ENCODE data around the gene NFXL1.

The NFXL1 gene

DNA sequence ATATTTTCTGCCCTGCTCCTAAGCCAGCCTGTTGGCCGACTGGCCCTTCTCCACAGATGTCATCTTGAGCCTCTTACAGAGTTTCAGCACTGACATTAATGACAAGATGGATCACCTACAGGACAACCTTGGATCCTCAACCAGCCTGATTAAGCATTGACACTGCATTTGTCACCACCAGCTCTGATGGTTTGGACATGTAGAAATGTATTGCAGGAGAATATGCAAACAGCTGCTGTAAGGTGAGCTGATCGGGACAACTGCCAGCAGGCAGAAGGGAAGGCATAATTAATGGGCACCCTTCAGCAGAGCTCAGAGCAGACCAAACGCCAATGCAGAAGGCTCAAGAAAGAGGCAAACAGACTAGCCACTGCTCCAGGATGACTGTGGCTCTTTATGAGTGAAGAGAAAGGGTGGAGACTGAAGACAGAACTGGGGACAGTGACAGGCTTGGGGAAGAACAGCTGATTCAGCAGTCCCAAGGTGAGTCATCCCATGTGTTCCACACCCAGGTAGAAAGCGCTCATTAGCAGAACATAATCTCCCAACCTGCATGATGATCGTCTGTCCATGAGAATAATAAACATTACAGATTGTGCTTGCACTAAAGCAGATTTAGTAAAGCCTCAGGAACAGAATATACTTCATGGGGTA, 83.2 kb downstream of the NFXL1 start:
- Histone ChIP-seq H3K9me3 (ENCODE audit: control insufficient read depth, low read length) (peaks cover 10% of the 10 kb centered on the region), H3K27me3 (replicated peaks; ENCODE audit: control insufficient read depth, insufficient read depth, low read length) (peaks cover 15% of the 10 kb centered on the region), H3K9ac (ENCODE audit: low read length) (no peak overlapping the region), H3K4me3 (ENCODE audit: low read length) (no peak overlapping the region), H3K4me1 (ENCODE audit: control insufficient read depth, insufficient read depth, low read length) (peaks cover 4% of the 10 kb centered on the region), H3K36me3 (ENCODE audit: control insufficient read depth, insufficient read depth, low read length, severe bottlenecking) (no peaks in the 10 kb centered on the region)
- no peak for DNase-seq (ENCODE audit: low read depth)

DNA sequence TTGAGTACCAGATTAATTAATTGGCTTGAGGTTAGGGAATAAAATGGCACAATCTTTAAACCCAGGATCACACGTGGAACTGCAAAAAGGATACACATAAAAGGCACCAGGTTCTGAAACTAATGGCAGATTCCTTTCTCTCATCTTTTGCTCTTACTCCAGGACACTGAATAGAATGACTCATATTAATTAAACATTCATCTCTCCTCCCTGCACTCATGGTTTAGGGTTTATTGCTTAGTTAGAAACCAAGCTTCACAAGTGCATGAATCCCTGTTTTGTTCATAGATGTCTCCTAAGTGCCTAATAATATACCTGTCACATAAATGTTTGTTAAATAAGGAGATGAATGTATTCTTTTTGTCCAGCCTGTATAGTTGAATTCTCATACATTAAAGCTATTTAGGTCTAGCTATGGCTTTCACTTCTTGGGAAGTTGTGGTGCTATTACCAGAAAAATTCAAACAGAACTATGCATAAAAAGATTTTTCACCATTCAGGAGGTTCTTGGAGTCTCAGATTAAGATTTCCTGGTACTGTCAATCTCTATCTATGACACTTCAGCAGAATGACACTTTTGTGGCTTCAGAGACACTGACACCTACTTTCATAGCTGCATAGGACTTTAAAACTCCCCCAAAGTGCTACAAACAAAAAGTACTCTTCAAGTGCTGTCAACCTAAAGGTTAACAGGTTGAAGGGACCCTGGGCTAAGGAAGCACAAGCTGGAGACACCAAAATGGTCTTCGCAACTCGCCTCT, 83.9 kb downstream of the NFXL1 start:
- DNase-seq (ENCODE audit: low read depth), result no peak

DNA sequence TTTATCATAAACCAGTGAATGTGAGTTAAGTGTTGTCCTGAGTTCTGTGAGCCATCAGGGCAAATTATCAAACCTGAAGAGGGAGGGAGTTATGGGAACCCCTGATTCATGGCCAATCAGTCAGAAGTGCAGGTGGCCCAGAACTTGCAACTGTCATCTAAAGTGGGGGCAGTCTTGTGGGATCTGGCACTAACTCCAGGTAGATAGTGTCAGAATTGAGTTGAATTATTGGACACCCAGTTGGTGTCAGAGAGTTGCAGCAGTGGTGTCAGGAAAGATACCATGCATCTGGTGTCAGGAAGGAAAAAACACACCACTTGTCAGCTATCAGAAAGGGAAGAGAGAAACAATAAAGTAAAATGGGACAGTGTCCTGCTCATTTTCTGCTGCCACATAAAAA, 84.9 kb downstream of the NFXL1 start:
- no peaks in the 10 kb centered on the region for H3K36me3 ChIP-seq (ENCODE audit: control insufficient read depth, insufficient read depth, low read length, severe bottlenecking)
- H3K4me3 ChIP-seq (ENCODE audit: low read length), result no peak overlapping the region
- no peak for DNase-seq (ENCODE audit: low read depth)
- H3K9ac ChIP-seq (ENCODE audit: low read length), result no peak overlapping the region
- no peaks in the 10 kb centered on the region for H3K4me1 ChIP-seq (ENCODE audit: control insufficient read depth, insufficient read depth, low read length)
- peaks cover 8% of the 10 kb centered on the region for H3K27me3 ChIP-seq (replicated peaks; ENCODE audit: control insufficient read depth, insufficient read depth, low read length)
- H3K9me3 ChIP-seq (ENCODE audit: control insufficient read depth, low read length), result peaks cover 10% of the 10 kb centered on the region

More for the DNA sequence above, 83.9 kb downstream of the NFXL1 start:
- Histone ChIP-seq H3K9ac (ENCODE audit: low read length) (no peak overlapping the region), H3K36me3 (ENCODE audit: control insufficient read depth, insufficient read depth, low read length, severe bottlenecking) (no peaks in the 10 kb centered on the region), H3K4me3 (ENCODE audit: low read length) (no peak overlapping the region), H3K27me3 (replicated peaks; ENCODE audit: control insufficient read depth, insufficient read depth, low read length) (peaks cover 13% of the 10 kb centered on the region), H3K9me3 (ENCODE audit: control insufficient read depth, low read length) (peaks cover 10% of the 10 kb centered on the region), H3K4me1 (ENCODE audit: control insufficient read depth, insufficient read depth, low read length) (no peaks in the 10 kb centered on the region)

DNA sequence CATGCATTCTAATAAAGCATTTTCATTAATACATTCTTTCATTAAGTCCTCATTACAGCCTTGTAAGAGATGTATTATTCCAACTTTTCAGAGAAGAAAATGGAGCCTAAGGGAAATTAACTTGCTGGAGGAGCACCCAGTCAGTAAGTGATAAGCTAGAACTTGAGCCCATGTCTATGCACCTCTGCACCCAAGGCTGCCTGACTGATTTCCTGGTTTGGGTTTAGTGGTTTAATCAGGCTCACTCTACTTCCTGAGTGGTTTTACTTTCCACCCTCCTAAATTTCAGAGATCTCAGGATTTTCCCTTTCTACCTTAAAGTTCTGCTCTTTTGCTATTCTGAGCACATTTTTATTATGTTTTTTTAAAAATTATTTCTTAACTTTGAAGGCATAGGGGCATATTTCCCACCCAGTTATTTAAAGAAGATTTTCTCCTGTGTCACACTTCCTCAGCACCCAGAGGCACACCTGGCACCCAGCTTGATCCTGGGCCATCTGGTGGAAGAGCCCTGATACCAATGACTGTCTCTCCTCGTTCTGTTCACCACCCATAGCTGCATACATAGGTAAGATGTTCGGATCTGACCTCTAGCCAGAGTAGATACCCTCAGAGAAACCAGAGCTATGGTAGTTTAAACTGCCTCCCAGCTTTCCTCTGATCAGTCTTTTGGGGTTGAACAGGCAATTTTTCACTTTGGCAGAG, 86.9 kb downstream of the NFXL1 start:
- Histone ChIP-seq H3K4me3 (ENCODE audit: low read length) (no peak overlapping the region), H3K9me3 (ENCODE audit: control insufficient read depth, low read length) (no peaks in the 10 kb centered on the region), H3K27me3 (replicated peaks; ENCODE audit: control insufficient read depth, insufficient read depth, low read length) (peaks cover 5% of the 10 kb centered on the region), H3K36me3 (ENCODE audit: control insufficient read depth, insufficient read depth, low read length, severe bottlenecking) (no peaks in the 10 kb centered on the region), H3K9ac (ENCODE audit: low read length) (no peak overlapping the region), H3K4me1 (ENCODE audit: control insufficient read depth, insufficient read depth, low read length) (no peaks in the 10 kb centered on the region)
- no peak for DNase-seq (ENCODE audit: low read depth)

DNA sequence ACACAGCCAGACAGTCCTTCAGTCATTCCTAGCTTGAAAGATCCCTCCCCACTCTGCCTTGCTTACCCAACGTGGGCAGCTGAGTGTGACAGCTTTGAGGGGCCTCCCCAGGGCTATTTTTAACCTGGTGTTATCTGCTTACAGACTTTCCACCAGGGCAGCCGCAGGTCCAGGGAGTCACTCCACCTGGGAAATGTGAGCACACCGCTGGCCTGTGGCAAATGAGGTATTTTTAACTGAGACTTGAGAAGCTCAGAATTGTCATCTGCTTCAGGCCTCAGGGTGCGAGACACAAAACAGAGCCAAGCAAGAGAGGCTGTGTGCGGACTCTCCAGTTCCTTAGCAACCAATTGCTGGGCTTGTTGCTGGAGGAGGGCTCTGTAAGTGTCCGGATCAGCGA, 89.5 kb downstream of the NFXL1 start:
- no peak for DNase-seq (ENCODE audit: low read depth)
- H3K27me3 ChIP-seq (replicated peaks; ENCODE audit: control insufficient read depth, insufficient read depth, low read length), result peaks cover 5% of the 10 kb centered on the region
- H3K9ac ChIP-seq (ENCODE audit: low read length), result no peak overlapping the region
- no peaks in the 10 kb centered on the region for H3K4me1 ChIP-seq (ENCODE audit: control insufficient read depth, insufficient read depth, low read length)
- no peaks in the 10 kb centered on the region for H3K9me3 ChIP-seq (ENCODE audit: control insufficient read depth, low read length)
- H3K36me3 ChIP-seq (ENCODE audit: control insufficient read depth, insufficient read depth, low read length, severe bottlenecking), result no peaks in the 10 kb centered on the region
- no peak overlapping the region for H3K4me3 ChIP-seq (ENCODE audit: low read length)

DNA sequence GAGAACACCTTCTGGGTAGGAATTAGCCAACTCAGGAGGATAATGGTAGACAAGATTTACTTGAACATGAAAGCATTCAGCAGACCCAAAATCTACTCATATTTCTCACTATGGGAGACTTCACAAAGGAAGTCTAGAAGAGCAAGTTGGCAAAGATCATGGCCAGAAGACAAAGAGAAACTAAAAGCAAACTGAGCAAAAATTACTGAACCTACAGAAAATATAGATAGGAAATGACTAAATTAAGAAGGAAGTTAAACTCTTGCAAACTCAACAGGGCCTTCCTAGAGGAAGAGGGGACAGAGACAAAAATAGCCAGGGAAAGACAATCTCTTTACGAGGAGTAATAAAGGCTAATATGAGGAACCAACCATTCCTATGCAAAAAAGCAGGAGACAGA, 95.2 kb downstream of the NFXL1 start:
- H3K4me1 ChIP-seq (ENCODE audit: control insufficient read depth, insufficient read depth, low read length), result peaks cover 4% of the 10 kb centered on the region
- H3K36me3 ChIP-seq (ENCODE audit: control insufficient read depth, insufficient read depth, low read length, severe bottlenecking), result no peaks in the 10 kb centered on the region
- no peaks in the 10 kb centered on the region for H3K9me3 ChIP-seq (ENCODE audit: control insufficient read depth, low read length)
- peaks cover 4% of the 10 kb centered on the region for H3K27me3 ChIP-seq (replicated peaks; ENCODE audit: control insufficient read depth, insufficient read depth, low read length)
- DNase-seq (ENCODE audit: low read depth), result no peak
- H3K9ac ChIP-seq (ENCODE audit: low read length), result no peak overlapping the region
- H3K4me3 ChIP-seq (ENCODE audit: low read length), result no peak overlapping the region

DNA sequence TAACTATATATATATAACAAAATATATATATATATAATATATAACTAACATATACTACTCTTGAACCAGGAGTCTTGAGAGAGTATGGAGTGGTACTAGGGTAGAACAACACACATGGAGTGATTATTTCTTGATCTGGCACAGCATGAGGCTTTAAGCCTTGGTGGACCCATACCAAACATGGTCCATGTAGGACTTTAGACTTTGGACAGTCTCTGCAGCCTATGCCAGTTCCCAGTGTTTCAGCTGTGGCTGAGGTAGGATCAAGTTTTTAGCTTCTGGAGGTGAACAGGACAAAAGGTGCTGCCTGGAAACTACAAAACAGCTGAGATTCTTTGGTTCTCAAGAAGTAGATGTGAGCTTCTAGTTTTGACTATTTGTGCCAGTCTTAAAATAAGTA, 97.1 kb downstream of the NFXL1 start:
- Histone ChIP-seq H3K27me3 (replicated peaks; ENCODE audit: control insufficient read depth, insufficient read depth, low read length) (peaks cover 4% of the 10 kb centered on the region), H3K9me3 (ENCODE audit: control insufficient read depth, low read length) (no peaks in the 10 kb centered on the region), H3K36me3 (ENCODE audit: control insufficient read depth, insufficient read depth, low read length, severe bottlenecking) (no peaks in the 10 kb centered on the region), H3K4me3 (ENCODE audit: low read length) (no peak overlapping the region), H3K4me1 (ENCODE audit: control insufficient read depth, insufficient read depth, low read length) (peaks cover 4% of the 10 kb centered on the region), H3K9ac (ENCODE audit: low read length) (no peak overlapping the region)
- no peak for DNase-seq (ENCODE audit: low read depth)

DNA sequence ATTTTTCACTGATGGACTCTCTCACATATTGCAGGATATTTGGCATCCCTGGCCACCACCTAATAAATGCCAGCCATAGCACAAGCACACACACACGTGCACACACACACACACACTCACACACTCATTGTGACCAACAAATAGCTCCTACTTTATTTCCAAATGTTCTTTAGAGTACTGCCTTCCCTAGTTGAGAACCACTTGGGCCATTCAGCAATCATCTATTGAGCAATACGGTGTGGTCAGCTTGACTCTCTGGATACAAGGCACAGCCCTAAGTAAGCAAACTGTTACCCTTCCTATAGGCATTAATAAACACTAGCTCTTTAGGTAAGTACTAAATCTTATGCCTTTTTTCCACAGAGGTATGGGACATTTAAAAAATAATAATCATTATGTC, 97.6 kb downstream of the NFXL1 start:
- no peak overlapping the region for H3K4me3 ChIP-seq (ENCODE audit: low read length)
- DNase-seq (ENCODE audit: low read depth), result peak; percentile 18
- peaks cover 4% of the 10 kb centered on the region for H3K4me1 ChIP-seq (ENCODE audit: control insufficient read depth, insufficient read depth, low read length)
- no peaks in the 10 kb centered on the region for H3K36me3 ChIP-seq (ENCODE audit: control insufficient read depth, insufficient read depth, low read length, severe bottlenecking)
- H3K27me3 ChIP-seq (replicated peaks; ENCODE audit: control insufficient read depth, insufficient read depth, low read length), result peaks cover 4% of the 10 kb centered on the region
- no peak overlapping the region for H3K9ac ChIP-seq (ENCODE audit: low read length)
- no peaks in the 10 kb centered on the region for H3K9me3 ChIP-seq (ENCODE audit: control insufficient read depth, low read length)

DNA sequence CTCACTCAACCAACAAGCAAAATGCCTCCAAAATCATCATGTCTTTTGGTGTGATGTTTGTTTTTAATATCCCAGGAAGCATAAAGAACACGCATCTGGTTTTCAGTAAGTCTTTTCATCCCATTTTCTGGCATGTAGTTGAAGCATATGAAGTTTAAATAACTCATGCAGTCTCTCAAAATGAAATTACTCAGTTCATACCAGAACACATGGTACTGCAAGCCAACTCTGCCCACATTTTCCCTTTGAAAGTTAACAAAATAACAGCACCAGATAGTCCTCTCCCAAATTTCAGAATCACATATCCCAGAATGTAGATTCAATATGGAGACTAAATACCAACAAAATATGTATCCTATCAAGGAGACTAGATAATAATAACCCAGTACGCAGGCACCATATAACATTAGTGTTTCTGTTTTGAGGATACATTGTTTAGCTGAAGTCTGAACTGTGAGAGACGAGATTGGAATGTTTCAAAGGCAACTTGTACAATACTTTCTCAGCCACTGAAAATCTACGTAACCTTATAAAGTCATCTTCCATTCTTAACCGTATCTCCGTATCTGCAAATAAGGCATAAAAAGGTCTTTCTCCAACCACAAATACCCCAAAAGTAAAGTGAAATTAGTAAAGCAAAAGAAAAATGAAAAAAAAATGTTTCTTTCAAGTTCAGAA, 99.6 kb downstream of the NFXL1 start:
- peaks cover 4% of the 10 kb centered on the region for H3K27me3 ChIP-seq (replicated peaks; ENCODE audit: control insufficient read depth, insufficient read depth, low read length)
- no peaks in the 10 kb centered on the region for H3K9me3 ChIP-seq (ENCODE audit: control insufficient read depth, low read length)
- DNase-seq (ENCODE audit: low read depth), result peak; percentile 65
- H3K9ac ChIP-seq (ENCODE audit: low read length), result no peak overlapping the region
- peak overlapping the region; percentile 22 for H3K4me3 ChIP-seq (ENCODE audit: low read length)
- peaks cover 4% of the 10 kb centered on the region for H3K4me1 ChIP-seq (ENCODE audit: control insufficient read depth, insufficient read depth, low read length)
- H3K36me3 ChIP-seq (ENCODE audit: control insufficient read depth, insufficient read depth, low read length, severe bottlenecking), result no peaks in the 10 kb centered on the region

DNA sequence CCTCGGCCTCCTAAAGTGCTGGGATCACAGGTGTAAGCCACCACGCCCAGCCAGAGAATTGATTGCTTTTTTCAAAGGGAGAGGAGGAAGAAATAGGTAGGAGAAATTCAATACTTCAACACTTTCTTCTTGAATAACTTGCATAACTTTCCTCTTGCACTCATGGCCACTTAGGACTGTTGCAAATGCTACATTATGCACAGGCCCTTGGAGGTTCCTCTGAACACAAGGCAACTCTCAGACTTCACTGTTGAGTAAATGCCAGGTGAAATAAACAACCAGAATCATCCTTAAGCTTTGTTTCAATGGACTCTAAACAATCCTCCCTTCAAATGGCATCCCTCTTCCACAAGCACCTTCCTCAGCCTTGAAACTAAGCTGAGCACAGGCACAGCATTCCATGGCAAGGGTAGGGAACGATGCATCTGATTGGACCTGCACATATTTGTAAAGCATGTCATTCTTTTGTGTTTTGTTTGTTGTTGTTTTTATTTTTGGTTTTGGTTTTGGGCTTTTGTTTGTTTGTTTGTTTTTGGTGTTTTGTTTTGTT, 104.7 kb downstream of the NFXL1 start:
- Histone ChIP-seq H3K4me3 (ENCODE audit: low read length) (no peak overlapping the region), H3K9me3 (ENCODE audit: control insufficient read depth, low read length) (no peaks in the 10 kb centered on the region), H3K4me1 (ENCODE audit: control insufficient read depth, insufficient read depth, low read length) (peaks cover under 1% of the 10 kb centered on the region), H3K36me3 (ENCODE audit: control insufficient read depth, insufficient read depth, low read length, severe bottlenecking) (no peaks in the 10 kb centered on the region), H3K27me3 (replicated peaks; ENCODE audit: control insufficient read depth, insufficient read depth, low read length) (no peaks in the 10 kb centered on the region), H3K9ac (ENCODE audit: low read length) (no peak overlapping the region)
- DNase-seq (ENCODE audit: low read depth), result no peak

DNA sequence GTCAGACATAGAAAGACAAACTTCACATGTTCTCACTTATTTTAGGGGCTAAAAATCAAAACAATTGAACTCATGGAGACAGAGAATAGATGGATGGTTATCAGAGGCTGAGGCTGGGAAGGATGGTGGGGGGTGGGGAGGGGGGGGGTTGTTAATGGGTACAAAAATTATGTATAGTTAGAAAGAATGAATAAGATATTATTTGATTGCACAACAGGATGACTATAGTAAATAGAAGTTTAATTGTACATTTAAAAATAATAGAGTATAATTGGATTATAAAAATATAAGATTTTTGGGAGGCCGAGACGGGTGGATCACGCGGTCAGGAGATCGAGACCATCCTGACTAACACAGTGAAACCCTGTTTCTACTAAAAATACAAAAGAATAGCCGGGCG, 109.8 kb downstream of the NFXL1 start:
- peaks cover 6% of the 10 kb centered on the region for H3K9me3 ChIP-seq (ENCODE audit: control insufficient read depth, low read length)

More for the DNA sequence above, 109.8 kb downstream of the NFXL1 start:
- Histone ChIP-seq H3K9ac (ENCODE audit: low read length) (no peak overlapping the region), H3K27me3 (replicated peaks; ENCODE audit: control insufficient read depth, insufficient read depth, low read length) (no peaks in the 10 kb centered on the region), H3K36me3 (ENCODE audit: control insufficient read depth, insufficient read depth, low read length, severe bottlenecking) (no peaks in the 10 kb centered on the region), H3K4me1 (ENCODE audit: control insufficient read depth, insufficient read depth, low read length) (no peaks in the 10 kb centered on the region), H3K4me3 (ENCODE audit: low read length) (no peak overlapping the region)
- no peak for DNase-seq (ENCODE audit: low read depth)

Data from adipocyte (in vitro differentiated cells).